GM19324 (cell line): ENCODE data around the gene MAPK8IP2.

Experiments
- ATAC-seq: cut with Tn5 transposase; IDR thresholded peaks from one replicate; pipeline ENCODE4 v1.9.1; 2021; ENCODE audit warnings: mild to moderate bottlenecking, moderate library complexity; ENCODE audit not compliant: unreplicated experiment, low FRiP score

Gene MAPK8IP2

DNA sequence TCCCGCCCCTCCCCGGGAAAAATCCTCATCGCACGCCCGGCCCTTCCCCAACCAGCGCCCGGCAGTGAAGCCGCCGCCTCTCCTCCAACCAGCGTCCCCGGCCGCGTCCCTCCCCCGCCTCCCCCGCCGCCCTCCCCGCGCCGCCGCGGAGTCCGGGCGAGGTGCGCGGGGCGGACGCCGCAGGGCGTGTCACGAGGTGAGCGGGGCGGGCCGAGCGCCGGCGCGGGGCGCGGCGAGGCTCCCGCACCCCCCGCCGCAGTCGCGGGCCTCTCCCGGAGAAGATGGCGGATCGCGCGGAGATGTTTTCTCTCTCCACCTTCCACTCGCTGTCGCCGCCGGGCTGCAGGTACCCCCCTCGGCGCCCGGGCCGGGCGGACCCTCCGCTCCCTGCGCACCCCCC is at the start of gene MAPK8IP2:
Gene MAPK8IP2 (plus strand): TSS at position 256 of the 400 bp plus-strand sequence. CDS start 26 bp downstream, at position 282.
- no peak for ATAC-seq

- ATAC-seq: no peak
These were observed 49.3 kb upstream of the MAPK8IP2 start for GRCh38 chr22:50551160-50551752.

DNA sequence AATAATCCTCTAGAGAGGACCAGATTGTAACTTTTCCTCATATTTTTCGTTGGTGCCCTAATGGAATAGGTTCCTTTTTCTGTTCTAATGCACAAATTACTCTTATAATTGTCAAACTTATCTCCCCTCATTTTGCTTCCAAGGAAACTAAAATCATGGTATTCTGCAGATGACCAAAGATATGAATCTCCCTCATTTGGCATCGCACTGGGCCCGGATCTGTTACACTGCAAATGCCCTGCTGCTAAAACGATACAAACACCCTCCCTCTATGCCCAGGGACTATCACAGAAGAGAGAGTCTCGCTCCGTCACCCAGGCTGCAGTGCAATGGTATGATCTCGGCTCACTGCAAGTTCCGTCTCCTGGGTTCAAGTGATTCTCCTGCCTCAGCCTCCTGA is 47.3 kb upstream of the MAPK8IP2 start:
- no peak for ATAC-seq

GRCh38 chr22:50556703-50557102 is 43.9 kb upstream of the MAPK8IP2 start:
- no peak for ATAC-seq

DNA sequence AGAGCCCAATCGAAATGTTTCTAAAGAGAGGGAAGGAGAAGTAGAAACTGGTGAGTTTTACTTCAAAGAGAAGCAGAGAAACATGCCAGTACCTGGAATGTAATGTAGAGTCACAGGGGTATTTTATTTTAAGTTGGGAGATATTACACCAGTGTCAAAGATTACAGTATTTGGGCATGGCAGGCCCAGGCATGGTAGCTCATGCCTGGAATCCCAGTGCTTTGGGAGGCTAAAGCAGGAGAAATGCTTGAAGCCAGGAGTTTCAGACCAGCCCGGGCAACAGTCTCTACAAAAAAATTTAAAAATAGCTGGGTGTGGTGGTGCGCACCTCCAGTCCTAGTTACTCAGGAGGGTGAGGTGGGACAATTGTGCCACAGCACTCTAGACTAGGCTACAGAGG is 40.6 kb upstream of the MAPK8IP2 start:
- ATAC-seq: no peak

- no peak for ATAC-seq
These were observed 38.9 kb upstream of the MAPK8IP2 start for GRCh38 chr22:50561401-50562358.

GRCh38 chr22:50562523-50563412 is 37.8 kb upstream of the MAPK8IP2 start, which contains the start of gene SYCE3:
Gene SYCE3, minus strand, starts transcription at chr22:50562919. Its CDS starts 6,514 bp downstream, at chr22:50556405.
- ATAC-seq: peak; percentile 98

DNA sequence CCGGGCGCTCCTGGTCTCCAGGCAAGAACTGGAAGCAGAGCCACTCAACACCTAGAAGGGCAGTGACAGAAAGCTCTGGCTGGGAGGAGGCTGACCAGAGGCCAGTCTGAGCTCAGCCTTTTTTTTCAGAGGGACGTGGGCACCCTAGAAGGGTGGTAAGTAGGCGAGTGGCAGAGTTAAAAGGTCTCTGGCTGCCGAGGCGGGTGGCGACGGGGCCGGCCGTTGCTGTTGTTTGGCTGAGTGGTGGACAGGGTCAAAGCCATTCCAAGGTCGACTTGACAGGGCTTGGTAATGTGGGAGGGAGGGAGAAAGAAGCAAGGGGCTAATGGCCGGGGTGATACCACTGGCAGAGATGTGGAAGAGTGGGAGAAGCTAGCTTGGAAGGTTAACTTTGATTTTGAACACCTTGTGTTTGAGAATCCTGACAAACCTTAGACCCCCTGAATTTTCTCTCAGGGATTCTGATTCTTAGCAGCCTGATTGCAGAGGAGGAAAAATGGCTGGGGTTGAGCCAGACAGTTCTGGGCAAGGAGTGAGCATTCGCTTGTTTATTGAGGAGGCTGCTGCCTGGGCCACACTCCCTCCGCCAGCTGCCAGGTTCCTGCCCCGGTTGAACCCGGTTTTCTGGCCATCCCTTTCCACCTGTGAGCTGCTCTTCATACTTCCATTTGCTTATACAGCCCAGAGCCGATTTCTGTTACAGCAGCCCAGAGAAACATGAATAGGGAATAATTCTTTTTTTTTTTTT is 37.0 kb upstream of the MAPK8IP2 start:
- no peak for ATAC-seq

GRCh38 chr22:50564289-50564688 is 36.3 kb upstream of the MAPK8IP2 start:
- ATAC-seq: no peak

- no peak for ATAC-seq
These were observed 32.8 kb upstream of the MAPK8IP2 start for GRCh38 chr22:50567721-50568252.

GRCh38 chr22:50568626-50569025 is 32.0 kb upstream of the MAPK8IP2 start:
- ATAC-seq: no peak

- ATAC-seq: no peak
These were observed 31.5 kb upstream of the MAPK8IP2 start for GRCh38 chr22:50569041-50569459.

GRCh38 chr22:50569896-50570535 is 30.6 kb upstream of the MAPK8IP2 start:
- no peak for ATAC-seq

DNA sequence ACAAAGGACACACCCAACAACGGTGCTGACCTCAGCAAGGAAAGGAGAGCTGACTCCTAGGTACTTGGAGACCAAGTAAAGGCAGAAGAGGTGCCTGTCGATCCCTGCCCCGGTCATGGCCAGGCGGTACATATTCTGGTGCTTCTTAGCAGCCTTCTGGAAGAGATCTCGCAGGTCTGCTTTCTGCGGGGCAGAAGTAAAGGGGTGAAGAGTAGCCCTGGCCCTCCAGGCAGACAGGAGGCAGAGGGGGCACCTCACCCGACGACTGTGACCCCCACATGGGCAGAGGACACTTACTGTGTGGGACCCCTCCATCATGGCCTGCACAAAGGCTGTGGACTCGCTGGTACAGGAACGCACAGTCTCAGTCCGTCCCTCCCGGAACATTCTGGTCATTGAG is 29.7 kb upstream of the MAPK8IP2 start:
- no peak for ATAC-seq

DNA sequence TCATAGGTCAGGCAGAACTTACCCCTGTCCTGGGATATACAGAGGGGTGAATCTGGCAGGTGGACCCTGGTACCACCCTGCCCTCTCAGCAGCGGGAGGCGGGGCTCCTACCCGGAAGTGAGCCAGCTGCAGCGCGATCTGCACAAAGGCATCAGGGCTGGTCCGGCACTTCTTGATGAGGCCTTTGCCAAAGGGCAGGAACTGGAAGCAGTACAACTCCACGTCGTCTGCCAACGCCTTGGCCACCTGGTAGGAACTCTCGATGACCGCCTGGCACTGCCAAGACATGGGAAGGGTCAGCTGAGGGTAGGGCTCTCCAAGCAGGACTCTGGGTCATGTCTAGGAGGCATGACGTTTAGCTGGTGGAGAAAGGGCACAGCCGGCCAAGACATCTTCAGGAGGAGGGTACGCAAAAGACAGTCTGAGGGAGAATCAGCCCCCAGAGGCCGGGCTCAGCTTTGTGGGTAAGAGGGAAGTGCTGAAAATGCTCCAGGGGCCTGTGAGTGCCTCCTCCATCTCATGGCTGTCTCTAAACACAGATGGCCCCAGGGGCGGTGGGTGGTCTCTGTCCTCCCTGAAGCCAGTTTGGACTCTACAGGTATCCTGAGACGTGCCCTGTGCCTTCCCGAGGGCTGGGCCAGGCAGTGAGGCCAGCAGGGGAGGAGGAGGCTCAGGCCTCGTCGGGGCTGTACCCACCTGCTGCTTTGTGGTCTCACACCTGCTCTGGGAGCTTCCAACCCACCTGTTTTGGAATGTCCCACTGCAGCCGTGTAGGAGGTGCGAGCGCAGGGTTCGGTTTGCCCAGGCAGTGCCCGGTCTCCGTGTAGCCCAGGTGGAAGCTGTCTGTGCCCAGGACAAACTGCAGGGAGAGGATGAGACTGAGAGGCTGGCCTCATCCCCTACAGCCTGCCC is 29.1 kb upstream of the MAPK8IP2 start:
- ATAC-seq: no peak

DNA sequence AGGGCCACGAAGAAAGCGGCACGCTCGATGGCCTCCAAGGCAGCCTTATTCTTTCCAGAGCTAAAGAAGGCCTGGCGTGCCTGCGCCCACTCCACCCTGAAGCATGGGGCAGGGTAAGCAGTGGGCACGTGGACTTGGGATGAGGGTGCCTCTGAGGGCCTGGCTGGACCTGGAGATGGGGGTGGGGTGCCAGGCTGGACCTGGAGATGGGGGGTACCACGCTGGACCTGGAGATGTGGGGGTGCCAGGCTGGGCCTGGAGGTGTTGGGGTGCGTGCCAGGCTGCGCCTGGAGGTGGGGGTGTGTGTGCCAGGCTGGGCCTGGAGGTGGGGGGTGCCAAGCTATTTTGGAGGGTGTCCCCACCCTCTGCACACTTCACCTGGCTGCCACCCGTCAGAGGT is 27.6 kb upstream of the MAPK8IP2 start:
- ATAC-seq: no peak

GRCh38 chr22:50573491-50574382 is 26.9 kb upstream of the MAPK8IP2 start:
- ATAC-seq: no peak
